GM13977 (cell line): Measurements from ENCODE around the gene ACBD5.

Experiments used
- DNase-seq: peaks from one replicate; pipeline ENCODE4 v3.0.0; 2012; ENCODE audit warnings: low spot score
- CTCF ChIP-seq: IDR thresholded peaks from 2 replicates; pipeline ENCODE4 v1.5.1; 2012; ENCODE audit warnings: mild to moderate bottlenecking, control low read depth; ENCODE audit not compliant: insufficient read depth; ENCODE audit errors: extremely low read depth, missing control alignments
- in situ Hi-C: fragments of 300-500 bp; cut with MboI; formaldehyde crosslinking; loops from one replicate; pipeline ENCODE4 v1.12.0; 2022; ENCODE audit warnings: low sequenced_read_pairs, low pct_unique_long_range_greater_than_20kb, mixed read lengths, inconsistent platforms; ENCODE audit not compliant: unreplicated experiment

The ACBD5 gene

DNA sequence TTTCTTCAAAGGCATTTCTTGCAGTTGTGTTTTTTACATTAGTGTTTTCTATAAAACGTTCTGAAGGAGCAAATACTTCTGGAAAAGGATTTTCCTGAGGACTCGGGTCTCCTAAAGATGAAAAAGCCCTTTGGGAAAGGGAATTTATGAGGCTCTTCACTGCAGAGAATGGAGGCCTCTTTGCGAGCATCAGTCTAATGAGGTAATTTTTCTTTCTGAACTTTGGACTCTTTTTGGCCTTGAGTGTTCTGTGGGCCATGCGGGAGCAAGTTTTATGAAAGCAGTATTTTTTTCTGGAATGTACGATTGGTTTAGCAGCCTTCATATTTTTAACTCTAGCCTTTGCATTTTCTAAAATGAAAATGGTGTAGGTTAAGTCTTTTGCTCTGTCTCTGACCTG lies 6.4 kb upstream of the ACBD5 start:
- DNase-seq, result no peak
- in situ Hi-C loops, result no loop called here
- TF ChIP-seq CTCF, result no peak

GRCh38 chr10:27245836-27246235 lies 5.2 kb upstream of the ACBD5 start:
- in situ Hi-C loops, result no loop called here
- DNase-seq, result no peak
- TF ChIP-seq CTCF, result no peak

DNA sequence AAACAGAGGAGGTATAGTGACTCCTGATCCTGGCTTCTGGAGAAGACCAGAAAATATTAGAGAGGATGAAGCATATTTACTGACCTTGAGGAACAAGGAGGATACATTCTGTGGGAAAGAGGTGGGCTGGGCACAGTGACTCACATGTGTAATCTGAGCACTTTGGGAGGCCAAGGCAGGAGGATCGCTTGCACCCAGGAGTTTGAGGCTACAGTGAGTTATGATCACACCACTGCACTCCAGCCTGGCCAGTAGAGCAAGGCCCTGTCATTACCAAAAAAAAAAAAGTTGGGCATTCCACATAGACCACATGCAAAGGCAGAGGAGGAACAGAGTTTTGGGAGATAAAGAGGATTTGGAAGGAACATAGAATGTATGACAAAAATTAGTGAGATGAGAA lies 4.4 kb upstream of the ACBD5 start:
- in situ Hi-C loops, result no loop called here
- no peak for DNase-seq

GRCh38 chr10:27242951-27243551 lies 2.5 kb upstream of the ACBD5 start:
- in situ Hi-C loops, result no loop called here
- TF ChIP-seq CTCF, result no peak
- DNase-seq, result peak; percentile 70

More for the DNA sequence above, 4.4 kb upstream of the ACBD5 start:
- no peak for TF ChIP-seq CTCF

GRCh38 chr10:27242473-27242950 lies 1.9 kb upstream of the ACBD5 start:
- no peak for DNase-seq
- in situ Hi-C loops, result no loop called here
- no peak for TF ChIP-seq CTCF

- peak; percentile 27 for TF ChIP-seq CTCF
- peak; percentile 85 for DNase-seq
- in situ Hi-C loops, result no loop called here
These were observed 1.3 kb upstream of the ACBD5 start for GRCh38 chr10:27241652-27242472.
